Parathyroid adenoma (tissue), 2 donors: ENCODE measurements around the gene ZNF43.

Experiments
- H2AFZ ChIP-seq: fragments of 300-600 bp; sonication (generic); one replicate; pipeline ENCODE4 v1.7.0; 2017; ENCODE audit warnings: antibody characterized with exemption, mild to moderate bottlenecking
- H3K27ac ChIP-seq: fragments of 300-600 bp; sonication (generic); one replicate; pipeline ENCODE4 v1.7.0; 2017
- H3K27me3 ChIP-seq: fragments of 300-600 bp; sonication (generic); one replicate; pipeline ENCODE4 v1.7.0; 2017; ENCODE audit warnings: low read length; ENCODE audit not compliant: control insufficient read depth, insufficient read depth
- H3K36me3 ChIP-seq: fragments of 300-600 bp; sonication (generic); one replicate; pipeline ENCODE4 v1.7.0; 2017; ENCODE audit warnings: low read length; ENCODE audit not compliant: control insufficient read depth, insufficient read depth
- H3K4me1 ChIP-seq: fragments of 300-600 bp; sonication (generic); one replicate; pipeline ENCODE4 v1.7.0; 2017; ENCODE audit warnings: control low read depth
- H3K4me2 ChIP-seq: fragments of 300-600 bp; sonication (generic); one replicate; pipeline ENCODE4 v1.7.0; 2017; ENCODE audit warnings: low read length
- H3K4me3 ChIP-seq: fragments of 300-600 bp; sonication (generic); one replicate; pipeline ENCODE4 v1.7.0; 2017; ENCODE audit warnings: low read depth, low read length
- H3K79me2 ChIP-seq: fragments of 300-600 bp; sonication (generic); one replicate; pipeline ENCODE4 v1.7.0; 2017; ENCODE audit warnings: control low read depth
- H3K9ac ChIP-seq: fragments of 300-600 bp; sonication (generic); one replicate; pipeline ENCODE4 v1.7.0; 2017; ENCODE audit warnings: mild to moderate bottlenecking
- H3K9me3 ChIP-seq: fragments of 300-600 bp; sonication (generic); one replicate; pipeline ENCODE4 v1.7.0; 2017; ENCODE audit warnings: low read length; ENCODE audit not compliant: control insufficient read depth
- CTCF ChIP-seq: fragments of 300-600 bp; sonication (generic); IDR thresholded peaks from one replicate; pipeline ENCODE4 v1.7.0; 2017; ENCODE audit warnings: antibody characterized with exemption, mild to moderate bottlenecking
- donor health status: primary hyperparathyroidism.

Gene ZNF43

GRCh38 chr19:21838646-21839045 is 2.7 kb upstream of the ZNF43 start:
- H3K4me1 ChIP-seq: no peaks in the 10 kb centered on the region
- H3K4me3 ChIP-seq: no peak overlapping the region
- H3K9me3 ChIP-seq: no peaks in the 10 kb centered on the region
- no peaks in the 10 kb centered on the region for H3K79me2 ChIP-seq
- no peak overlapping the region for H2AFZ ChIP-seq
- H3K36me3 ChIP-seq: no peaks in the 10 kb centered on the region
- no peak overlapping the region for H3K27ac ChIP-seq
- H3K9ac ChIP-seq: no peak overlapping the region
- H3K27me3 ChIP-seq: no peaks in the 10 kb centered on the region
- TF ChIP-seq CTCF: no peak
- H3K4me2 ChIP-seq: no peak overlapping the region

GRCh38 chr19:21835429-21835809 is 563 bp downstream of the ZNF43 start:
- Histone ChIP-seq H2AFZ (peak overlapping the region; percentile 64), H3K79me2 (peaks cover 3% of the 10 kb centered on the region), H3K9me3 (no peaks in the 10 kb centered on the region), H3K36me3 (no peaks in the 10 kb centered on the region), H3K4me3 (peak overlapping the region; percentile 76), H3K4me2 (peak overlapping the region; percentile 65), H3K4me1 (no peaks in the 10 kb centered on the region), H3K27ac (peak overlapping the region; percentile 82), H3K9ac (peak overlapping the region; percentile 6), H3K27me3 (no peaks in the 10 kb centered on the region)
- TF ChIP-seq CTCF: no peak

- H3K9me3 ChIP-seq: no peaks in the 10 kb centered on the region
- H3K4me2 ChIP-seq: no peak overlapping the region
- H2AFZ ChIP-seq: no peak overlapping the region
- TF ChIP-seq CTCF: no peak
- H3K4me1 ChIP-seq: no peaks in the 10 kb centered on the region
- H3K36me3 ChIP-seq: no peaks in the 10 kb centered on the region
- H3K4me3 ChIP-seq: no peak overlapping the region
- no peak overlapping the region for H3K27ac ChIP-seq
- H3K79me2 ChIP-seq: peaks cover 3% of the 10 kb centered on the region
- no peaks in the 10 kb centered on the region for H3K27me3 ChIP-seq
- no peak overlapping the region for H3K9ac ChIP-seq
These were observed 2.2 kb downstream of the ZNF43 start for GRCh38 chr19:21833733-21834132.

- Histone ChIP-seq H3K36me3 (no peaks in the 10 kb centered on the region), H3K79me2 (peaks cover 2% of the 10 kb centered on the region), H3K27me3 (no peaks in the 10 kb centered on the region), H3K27ac (no peak overlapping the region), H3K4me1 (no peaks in the 10 kb centered on the region), H3K4me3 (no peak overlapping the region), H2AFZ (no peak overlapping the region), H3K4me2 (no peak overlapping the region), H3K9me3 (no peaks in the 10 kb centered on the region), H3K9ac (no peak overlapping the region)
- TF ChIP-seq CTCF: no peak
These were observed 11.3 kb downstream of the ZNF43 start for GRCh38 chr19:21824679-21825078.

- Histone ChIP-seq H3K79me2 (no peaks in the 10 kb centered on the region), H3K4me1 (no peaks in the 10 kb centered on the region), H3K4me2 (no peak overlapping the region), H3K9ac (no peak overlapping the region), H3K27me3 (no peaks in the 10 kb centered on the region), H3K36me3 (no peaks in the 10 kb centered on the region), H2AFZ (no peak overlapping the region), H3K9me3 (no peaks in the 10 kb centered on the region), H3K4me3 (no peak overlapping the region), H3K27ac (no peak overlapping the region)
- TF ChIP-seq CTCF: no peak
These were observed 12.8 kb downstream of the ZNF43 start for GRCh38 chr19:21823224-21823623.
